Measurements from ENCODE around the gene NFIA.
A peak's percentile ranks its signal among the peaks of the same experiment; 100 is the strongest.

NFIA gene

DNA sequence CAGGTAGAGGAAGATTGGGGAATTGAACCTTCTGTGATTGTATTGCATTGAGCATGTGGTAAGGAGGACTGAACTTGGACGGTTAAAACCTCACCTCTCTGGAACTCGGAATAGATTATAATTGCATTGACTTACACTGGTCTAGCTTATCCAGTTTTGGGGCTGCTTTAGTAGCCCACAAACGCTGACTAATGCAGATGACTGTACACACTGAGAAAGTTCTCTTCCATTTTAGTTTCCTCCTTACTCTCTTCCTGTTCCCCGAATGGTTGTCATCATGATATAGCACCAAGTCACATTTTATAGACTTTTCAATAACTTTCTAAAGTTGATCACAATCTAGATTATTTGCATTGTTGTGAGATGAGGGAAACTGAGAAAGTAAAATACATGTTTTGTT is 78.2 kb downstream of the NFIA start:
- no peak for DNase-seq

DNA sequence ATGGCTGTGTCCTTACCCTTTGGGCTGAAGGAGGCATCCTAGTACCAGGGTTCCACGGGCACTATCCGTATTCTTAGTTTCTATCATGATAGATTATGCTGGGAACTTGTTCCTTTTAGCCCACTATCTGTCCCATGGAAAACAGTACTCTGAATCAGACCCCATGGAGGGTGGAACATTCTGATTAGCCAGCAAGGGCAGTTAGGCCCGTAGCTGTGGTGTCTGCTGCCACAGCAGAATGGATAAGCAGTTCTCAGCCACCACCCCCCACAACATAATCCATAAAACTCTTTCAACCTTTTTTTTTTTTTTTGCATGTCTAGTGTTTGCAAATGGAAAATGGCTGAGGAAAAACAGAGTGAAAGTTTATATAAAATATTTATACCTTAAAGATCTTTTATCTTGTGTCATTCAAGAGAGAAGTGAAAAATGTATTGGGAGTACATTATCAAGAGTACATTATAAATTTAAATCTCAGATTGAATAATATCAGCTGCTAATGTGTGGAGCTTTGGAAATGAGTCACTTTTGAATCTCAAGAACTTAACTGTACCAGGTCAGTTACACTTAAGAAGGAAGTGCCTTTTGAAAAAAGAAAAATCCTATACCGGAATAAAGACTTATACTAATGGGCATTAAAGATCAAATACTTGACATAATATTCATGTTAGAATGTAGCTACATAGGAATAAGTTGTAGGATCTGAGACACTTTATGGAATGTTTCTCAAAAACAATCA is 80.3 kb downstream of the NFIA start:
- no peak for DNase-seq

DNA sequence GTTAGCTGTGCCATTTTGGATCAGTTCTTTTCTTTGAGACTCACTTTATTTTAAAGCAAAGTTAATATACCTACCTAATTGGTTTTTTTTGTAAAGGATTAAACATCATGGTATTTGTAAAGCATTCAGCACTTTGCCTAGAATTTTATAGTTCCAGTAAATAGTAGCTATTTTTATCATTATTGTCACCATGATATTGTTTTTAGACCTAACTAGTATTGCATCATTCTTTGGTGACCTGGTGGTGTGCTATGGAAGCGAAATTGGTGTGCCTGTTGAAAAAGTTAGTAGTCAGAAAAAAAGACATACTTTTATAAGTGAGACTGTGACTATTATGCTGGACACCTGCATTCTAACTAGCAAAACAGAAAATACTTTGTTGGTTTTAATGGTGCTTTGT is 81.0 kb downstream of the NFIA start:
- DNase-seq = no peak

GRCh38 chr1:61165402-61165801 is 83.0 kb downstream of the NFIA start:
- DNase-seq = no peak

DNA sequence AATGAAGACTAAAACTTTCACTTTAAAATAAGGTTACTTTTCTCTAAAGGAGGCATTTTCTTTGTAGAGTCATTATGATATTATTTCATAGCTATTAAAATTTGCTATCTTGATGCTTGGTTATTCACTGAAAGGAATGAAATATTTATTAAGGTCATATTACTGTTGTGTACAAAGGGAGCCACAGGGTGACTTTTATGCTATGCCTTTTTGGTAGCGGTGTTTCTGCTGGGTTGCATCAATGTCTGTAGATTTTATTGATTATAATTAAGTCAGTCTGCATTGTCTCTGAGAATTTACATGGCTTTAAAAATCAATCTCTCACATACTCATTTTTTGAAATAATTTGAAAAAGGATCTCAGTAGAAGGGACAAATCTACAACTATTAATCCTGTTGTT is 84.9 kb downstream of the NFIA start:
- DNase-seq = no peak

DNA sequence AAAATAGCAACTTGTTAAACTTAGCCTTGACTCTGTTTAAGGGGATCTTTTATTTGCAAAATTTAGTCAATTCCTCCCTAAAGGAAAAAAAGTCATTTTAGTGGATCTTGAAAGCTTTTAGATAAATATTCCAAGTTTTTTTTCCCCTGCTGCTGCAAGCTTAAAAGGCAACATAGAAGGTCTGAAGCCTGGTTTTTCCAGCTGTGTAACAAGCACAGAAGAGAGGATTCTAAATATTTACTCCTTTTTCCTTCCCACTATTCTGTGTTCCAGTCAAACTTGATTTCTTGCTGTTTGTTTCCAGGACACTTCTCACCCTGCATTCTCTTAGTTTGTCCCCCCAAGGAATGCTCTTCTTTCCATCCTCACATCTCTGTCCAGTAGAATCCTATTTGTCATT is 86.7 kb downstream of the NFIA start:
- DNase-seq = no peak

DNA sequence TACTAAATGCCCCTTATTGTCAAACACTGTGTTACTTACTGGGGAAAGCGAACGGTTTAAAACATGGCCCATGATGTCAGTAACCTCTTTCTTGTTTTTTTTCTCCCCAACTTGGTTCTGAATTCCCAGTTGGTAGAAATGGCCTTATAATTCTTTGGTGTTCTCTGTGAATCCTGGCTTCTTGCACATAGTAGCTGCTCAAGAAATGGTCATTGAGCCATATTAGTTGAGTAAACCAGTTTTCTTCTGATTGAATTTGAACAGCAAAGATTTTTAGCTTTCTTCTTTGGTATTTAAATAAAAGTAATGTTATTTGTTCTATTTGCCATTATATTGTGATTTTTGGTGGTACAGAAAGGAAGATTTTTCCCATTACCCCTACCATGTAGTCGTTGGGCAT is 87.3 kb downstream of the NFIA start:
- no peak for DNase-seq

DNA sequence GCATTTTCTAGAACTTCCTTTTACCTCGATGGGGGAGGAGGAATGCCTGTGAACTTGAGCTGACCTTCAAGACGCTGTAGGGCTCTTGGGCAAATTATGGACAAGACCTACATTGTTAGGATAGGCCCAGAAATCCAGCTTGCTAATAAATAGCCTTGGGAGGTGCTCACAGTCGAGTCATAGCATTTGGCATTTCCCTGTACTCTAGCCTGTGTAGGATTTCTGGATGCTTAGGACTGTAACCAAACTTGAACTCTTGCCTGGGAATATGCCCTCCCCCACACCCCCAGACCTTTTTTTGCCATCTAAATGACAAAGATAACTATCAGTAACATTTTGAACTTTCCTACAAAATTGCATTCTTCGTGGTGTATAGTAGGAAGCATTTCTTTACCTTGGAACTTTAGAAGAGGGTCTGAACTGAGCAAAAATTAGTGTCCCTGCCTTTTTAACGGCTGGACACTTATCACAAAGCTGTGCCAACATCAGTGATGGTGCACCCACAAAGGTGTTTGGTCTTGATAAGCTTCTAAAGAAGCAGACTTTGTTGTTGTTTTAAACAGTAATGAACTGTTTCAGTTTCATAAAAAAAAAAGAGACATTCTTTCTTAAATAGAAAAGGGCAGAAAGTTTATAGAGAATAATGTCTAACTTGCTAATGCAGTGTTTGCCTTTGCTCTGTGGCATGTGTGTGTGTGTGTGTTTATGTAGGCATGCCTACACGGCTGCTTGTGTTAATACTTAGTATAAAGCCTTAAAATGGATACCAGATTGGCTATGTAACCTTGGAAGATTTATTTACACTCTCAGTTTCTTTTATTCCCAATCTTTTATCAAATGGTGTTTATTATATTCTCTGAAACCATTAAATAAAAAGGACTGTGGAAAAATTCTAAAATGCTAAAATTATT is 88.2 kb downstream of the NFIA start:
- DNase-seq = no peak

DNA sequence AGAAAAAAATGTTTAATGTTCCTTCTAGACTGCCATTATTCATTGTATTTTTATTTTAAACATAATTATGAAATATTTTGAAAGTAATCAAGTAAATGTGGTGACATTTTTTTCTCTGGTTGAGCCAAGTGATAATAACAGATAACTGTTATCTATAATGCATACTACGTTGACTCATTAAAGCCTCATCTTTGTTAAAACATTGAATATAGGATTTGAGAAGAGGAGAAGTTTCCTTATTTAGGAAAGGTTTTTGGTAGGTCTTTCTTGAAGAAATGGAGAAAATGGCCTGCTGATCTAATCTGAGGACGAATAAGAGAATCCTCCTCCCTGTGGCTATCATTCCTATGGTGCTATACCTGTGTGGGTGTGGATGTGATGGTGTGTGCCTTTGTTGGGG is 89.0 kb downstream of the NFIA start:
- no peak for DNase-seq

- DNase-seq = no peak
These were observed 89.6 kb downstream of the NFIA start for GRCh38 chr1:61171974-61172373.

DNA sequence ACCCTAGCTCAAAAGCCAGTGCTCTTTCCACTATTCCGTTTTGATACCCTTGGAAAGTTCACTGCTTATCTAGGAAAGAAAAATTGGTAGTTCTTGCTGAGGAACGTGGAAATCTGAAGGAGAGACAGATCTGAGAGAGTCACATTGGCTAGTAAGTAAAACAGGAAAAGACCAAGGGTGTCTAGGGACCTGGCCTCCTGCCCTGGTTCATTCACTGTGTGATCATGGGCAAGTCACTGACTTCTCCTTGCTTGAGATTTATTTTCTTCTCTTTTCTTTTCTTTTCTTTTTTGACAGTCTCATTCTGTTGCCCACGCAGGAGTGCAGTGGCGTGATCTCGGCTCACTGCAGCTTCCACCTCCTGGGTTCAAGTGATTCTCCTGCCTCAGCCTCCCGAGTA is 90.8 kb downstream of the NFIA start:
- no peak for DNase-seq

- peak; percentile 72 to 79 for DNase-seq
These were observed 91.9 kb downstream of the NFIA start for GRCh38 chr1:61174060-61174795.

DNA sequence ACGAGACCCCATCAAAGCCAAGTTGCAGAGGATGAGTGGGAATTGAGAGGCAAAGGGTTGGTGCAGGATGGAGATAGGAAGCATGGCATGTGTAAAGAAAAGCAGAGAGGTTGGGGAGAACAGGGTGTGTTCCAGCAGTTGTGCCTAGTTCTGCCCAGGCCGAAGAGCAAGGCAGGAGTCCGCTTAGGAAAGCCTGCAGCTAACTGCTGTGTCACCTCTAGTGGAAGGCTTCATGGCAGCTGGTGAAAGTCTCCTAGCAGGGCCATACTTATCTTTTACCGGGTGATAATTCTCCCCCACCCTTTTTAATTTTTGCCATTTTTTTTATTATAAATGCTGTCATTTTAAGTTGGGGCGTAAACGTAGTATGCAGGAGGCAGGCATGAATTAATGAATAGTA is 93.6 kb downstream of the NFIA start:
- no peak for DNase-seq

DNA sequence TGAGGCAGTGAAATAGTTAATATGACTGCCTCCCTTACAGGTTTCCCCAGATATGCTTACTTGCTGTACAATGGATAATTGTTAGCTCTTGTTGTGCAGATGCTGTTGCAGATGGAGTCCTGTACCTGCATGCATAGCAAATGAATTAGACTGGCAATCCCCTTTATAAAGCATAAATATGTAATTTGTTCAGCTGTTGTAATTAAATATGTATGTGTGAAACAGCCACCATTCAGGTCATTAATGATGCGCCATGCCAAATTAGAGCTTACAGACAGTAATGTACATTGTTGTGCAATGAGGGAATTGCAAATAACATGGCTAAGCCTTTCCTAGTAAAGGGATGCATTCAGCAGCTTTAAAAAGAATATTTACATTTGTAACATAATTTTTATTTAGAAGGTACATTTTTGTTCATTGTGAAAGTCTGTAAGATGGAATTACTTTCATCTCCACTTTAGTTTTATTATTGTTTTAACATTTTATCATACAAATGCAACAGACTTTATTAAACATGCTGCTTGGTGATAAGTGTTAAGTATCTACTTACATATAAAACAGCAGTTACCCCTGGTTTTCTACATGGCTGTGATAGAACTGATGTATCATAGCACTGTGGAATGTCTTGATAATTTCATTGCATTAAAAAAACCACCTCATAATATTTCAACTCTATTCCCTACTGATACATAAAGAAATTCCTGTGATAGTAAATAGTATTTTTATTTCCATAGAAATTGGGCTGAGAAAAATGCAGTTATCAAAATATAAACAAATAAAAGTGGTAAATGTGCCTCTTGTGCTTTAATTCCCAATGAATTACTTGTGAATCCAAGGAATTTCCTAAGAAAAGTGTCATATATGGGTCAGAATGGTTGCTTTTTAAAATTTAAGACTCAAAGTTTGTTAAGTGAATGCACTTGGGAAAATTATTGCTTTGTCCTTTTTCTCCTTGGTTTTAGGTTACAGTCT is 99.0 kb downstream of the NFIA start:
- no peak for DNase-seq

- no peak for DNase-seq
These were observed 99.7 kb downstream of the NFIA start for GRCh38 chr1:61182049-61182448.

- DNase-seq = no peak
These were observed 100.1 kb downstream of the NFIA start for GRCh38 chr1:61182480-61182879.

GRCh38 chr1:61183471-61184039 is 101.2 kb downstream of the NFIA start:
- DNase-seq = no peak

DNA sequence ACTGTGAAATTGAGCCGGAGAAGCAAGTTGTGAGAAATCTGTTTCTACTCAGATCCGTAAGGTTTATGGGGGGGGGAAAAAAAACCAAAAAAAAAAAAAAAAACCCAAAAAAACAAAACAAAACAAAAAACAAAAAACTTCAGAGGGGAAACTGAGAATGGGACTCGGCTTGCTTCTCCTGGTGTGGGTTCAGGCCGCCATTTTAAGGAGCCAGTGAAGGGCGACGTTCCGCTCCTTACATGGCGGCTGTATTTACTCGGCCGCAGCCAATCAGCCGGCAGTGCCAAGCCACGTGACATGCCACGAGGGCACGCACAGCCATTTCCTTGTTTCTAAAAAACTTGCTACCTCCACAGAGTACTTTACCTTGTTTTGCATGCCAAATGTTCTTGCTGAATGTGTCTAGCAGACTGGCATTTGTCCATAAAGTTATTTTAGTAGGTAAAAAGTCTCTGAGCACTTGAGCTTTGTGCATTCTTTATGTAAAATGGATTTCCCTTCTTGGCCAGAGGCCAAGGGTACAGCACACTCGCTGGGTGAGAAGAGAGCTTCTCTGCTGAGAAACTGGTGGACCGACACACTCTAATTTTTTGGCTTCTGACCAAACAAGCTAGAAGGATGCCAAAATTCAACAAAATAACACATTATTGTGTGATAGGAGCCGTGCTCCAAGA is 101.8 kb downstream of the NFIA start:
- no peak for DNase-seq

- no peak for DNase-seq
These were observed 102.3 kb downstream of the NFIA start for GRCh38 chr1:61184714-61185106.

DNA sequence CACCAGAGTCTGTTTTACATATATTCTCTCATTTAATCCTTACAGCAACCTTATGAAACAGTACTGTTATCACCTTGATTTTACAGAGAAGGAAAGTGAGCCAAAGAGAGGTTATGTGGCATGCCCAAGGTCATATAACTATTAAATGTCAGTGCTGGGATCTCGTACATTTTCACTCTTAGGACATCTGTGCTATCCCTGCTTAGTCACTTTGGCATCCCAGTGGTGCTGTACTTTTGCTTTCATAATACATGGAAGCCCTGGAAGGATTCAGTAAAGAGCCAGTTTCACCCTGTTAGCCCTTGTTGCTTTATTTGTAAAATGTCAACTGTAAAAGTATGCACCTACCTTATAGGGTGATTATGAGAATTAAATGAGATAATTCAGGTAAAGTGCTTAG is 104.4 kb downstream of the NFIA start:
- no peak for DNase-seq

GRCh38 chr1:61187352-61188086 is 105.2 kb downstream of the NFIA start:
- no peak for DNase-seq

Measured in cerebellar nuclear complex (tissue), 1 donor.